ENCODE data around the gene GPA33.

DNA sequence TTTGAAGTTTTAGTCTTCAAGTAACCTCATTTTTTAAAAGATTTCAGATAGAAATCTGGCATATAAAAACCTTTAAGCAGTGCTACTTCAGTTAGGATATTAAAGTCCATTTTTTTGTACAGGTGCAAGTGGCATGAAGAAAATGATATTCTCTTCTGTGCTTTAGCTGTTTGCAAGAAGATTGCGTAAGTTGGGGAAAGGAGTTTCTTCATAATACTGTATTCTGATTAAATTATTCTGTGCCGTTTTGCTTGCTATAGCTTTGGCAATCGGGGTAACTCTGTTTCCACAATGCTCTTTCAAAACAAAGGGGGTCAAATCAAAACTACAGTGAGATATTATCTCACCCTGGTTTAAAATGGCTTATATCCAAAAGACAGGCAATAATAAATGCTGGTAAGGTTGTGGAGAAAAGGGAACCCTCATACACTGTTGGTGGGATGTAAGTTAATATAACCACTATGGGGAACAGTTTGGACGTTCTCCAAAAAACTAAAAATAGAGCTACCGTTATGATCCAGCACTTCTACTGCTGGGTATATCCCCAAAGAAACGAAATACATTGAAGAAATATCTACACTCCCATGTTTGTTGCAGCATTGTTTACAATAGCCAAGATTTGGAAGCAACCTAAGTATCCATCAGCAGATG is 74.0 kb downstream of the GPA33 start:
- TF ChIP-seq, protein P1, sequence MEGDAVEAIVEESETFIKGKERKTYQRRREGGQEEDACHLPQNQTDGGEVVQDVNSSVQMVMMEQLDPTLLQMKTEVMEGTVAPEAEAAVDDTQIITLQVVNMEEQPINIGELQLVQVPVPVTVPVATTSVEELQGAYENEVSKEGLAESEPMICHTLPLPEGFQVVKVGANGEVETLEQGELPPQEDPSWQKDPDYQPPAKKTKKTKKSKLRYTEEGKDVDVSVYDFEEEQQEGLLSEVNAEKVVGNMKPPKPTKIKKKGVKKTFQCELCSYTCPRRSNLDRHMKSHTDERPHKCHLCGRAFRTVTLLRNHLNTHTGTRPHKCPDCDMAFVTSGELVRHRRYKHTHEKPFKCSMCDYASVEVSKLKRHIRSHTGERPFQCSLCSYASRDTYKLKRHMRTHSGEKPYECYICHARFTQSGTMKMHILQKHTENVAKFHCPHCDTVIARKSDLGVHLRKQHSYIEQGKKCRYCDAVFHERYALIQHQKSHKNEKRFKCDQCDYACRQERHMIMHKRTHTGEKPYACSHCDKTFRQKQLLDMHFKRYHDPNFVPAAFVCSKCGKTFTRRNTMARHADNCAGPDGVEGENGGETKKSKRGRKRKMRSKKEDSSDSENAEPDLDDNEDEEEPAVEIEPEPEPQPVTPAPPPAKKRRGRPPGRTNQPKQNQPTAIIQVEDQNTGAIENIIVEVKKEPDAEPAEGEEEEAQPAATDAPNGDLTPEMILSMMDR (IDR thresholded peaks at IDR 0.05): no peak
- TF ChIP-seq POLR2A (IDR thresholded peaks at IDR 0.05): no peak
